Kasumi-1 (cell line): ENCODE data around the gene TOP2A.
A peak's percentile ranks its signal among the peaks of the same experiment; 100 is the strongest.

ENCODE experiments used
- DNase-seq, 2 experiments: peaks; one replicate each; lab custom pipeline; 2025; lab: John Stamatoyannopoulos, UW

The TOP2A gene

GRCh38 chr17:40358323-40359038 is 59.2 kb downstream of the TOP2A start:
- peak; percentile 73 to 87 for DNase-seq

GRCh38 chr17:40356990-40357881 is 60.5 kb downstream of the TOP2A start:
- DNase-seq, result no peak

GRCh38 chr17:40355804-40356758 is 61.6 kb downstream of the TOP2A start:
- DNase-seq, result no peak

GRCh38 chr17:40355123-40355803 is 62.4 kb downstream of the TOP2A start:
- peak; percentile 30 to 39 for DNase-seq

- no peak for DNase-seq
Observed at GRCh38 chr17:40354221-40355122, 63.2 kb downstream of the TOP2A start.

GRCh38 chr17:40352779-40353394 is 64.8 kb downstream of the TOP2A start:
- peak; percentile 34 to 70 for DNase-seq

GRCh38 chr17:40352237-40352778 is 65.4 kb downstream of the TOP2A start:
- DNase-seq, result no peak

GRCh38 chr17:40351359-40352236 is 66.1 kb downstream of the TOP2A start:
- DNase-seq, result no peak

GRCh38 chr17:40350689-40351358 is 66.9 kb downstream of the TOP2A start:
- no peak for DNase-seq

GRCh38 chr17:40349895-40350688 is 67.6 kb downstream of the TOP2A start:
- no peak for DNase-seq

- DNase-seq, result no peak
Observed at GRCh38 chr17:40349477-40349894, 68.2 kb downstream of the TOP2A start.

- no peak for DNase-seq
Observed at GRCh38 chr17:40348562-40349476, 68.9 kb downstream of the TOP2A start.

GRCh38 chr17:40348136-40348504 is 69.6 kb downstream of the TOP2A start:
- no peak for DNase-seq

- no peak for DNase-seq
Observed at GRCh38 chr17:40347319-40348135, 70.2 kb downstream of the TOP2A start.

- no peak for DNase-seq
Observed at GRCh38 chr17:40346765-40347158, 70.9 kb downstream of the TOP2A start.
